Measurements from ENCODE around the gene ADGRE2. TPM values are rescaled to one million over a fixed set of nuclear protein-coding genes. Genes with fewer than 3 reads are reported as not detected.
A peak's percentile ranks its signal among the peaks of the same experiment; 100 is the strongest.
"Not testable (repeated sequence)": the region's sequence is repeated elsewhere in the genome, so short reads cannot be mapped to it uniquely, and the experiment has no call there.

ADGRE2 gene
- total RNA-seq (2021), result 1.2 and 1.4 TPM in 2 replicates
- long read RNA-seq, partial matches to known transcripts, result 2 of 9 reads
- long read RNA-seq, other reads (novel, unspliced or antisense), result 6 of 9 reads

DNA sequence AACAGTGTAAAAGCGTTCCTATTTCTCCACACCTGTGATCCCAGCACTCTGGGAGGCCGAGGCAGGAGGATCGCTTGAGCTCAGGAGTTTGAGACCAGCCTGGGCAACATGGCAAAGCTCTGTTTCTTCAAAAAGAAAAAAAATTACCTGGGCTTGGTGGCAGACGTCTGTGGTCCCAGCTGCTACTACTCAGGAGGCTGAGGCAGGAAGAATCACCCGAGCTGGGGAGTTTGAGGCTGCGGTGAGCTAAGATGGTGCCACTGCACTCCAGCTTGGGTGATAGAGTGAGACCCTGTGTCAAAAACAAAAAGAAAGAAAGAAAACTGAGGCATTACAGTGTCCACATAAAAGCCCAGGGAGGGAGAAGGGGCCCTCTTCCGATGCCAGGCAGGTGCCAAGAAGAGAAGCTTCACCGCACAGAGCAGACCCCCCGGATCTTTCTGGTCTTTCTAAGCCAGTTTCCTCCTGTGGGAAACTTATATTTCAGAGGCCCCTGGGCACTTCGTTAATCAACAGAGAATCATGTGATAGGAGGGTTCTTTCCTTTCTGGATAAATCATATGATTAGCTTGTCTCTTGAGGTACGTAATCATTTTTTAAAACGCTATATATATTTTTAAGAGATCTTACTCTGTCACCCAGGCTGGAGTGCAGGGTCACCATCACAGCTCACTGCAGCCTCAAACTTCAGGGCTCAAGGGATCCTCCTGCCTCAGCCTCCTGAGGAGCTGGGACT is at the start of gene ADGRE2:
ADGRE2 (minus strand) TSS at position 451 of the 736 bp plus-strand sequence. CDS start 1,804 bp downstream, outside the sequence.
- not testable (repeated sequence) for H3K27me3 ChIP-seq (ENCODE audit: insufficient read depth, low read length); H4K5ac ChIP-seq (ENCODE audit: insufficient read length, low read depth, low read length); H3K4ac ChIP-seq (ENCODE audit: low read depth, low read length); H3K9me3 ChIP-seq (ENCODE audit: control insufficient read depth, low read depth, low read length); H2BK20ac ChIP-seq (ENCODE audit: low read depth, low read length, poor library complexity, severe bottlenecking); H3K36me3 Mint-ChIP-seq (ENCODE audit: insufficient read depth in 1 of 3, low read depth in 3 of 3); H4K91ac ChIP-seq (ENCODE audit: insufficient read length, low read depth, low read length); H3K23ac ChIP-seq (ENCODE audit: insufficient read length, low read depth, low read length); H2BK12ac ChIP-seq (ENCODE audit: insufficient read length, low read depth, low read length); H4K20me1 ChIP-seq (ENCODE audit: control insufficient read depth, insufficient read depth, insufficient read length); H3K4me2 ChIP-seq (ENCODE audit: insufficient read depth, insufficient read length, low read length); H3K56ac ChIP-seq (ENCODE audit: insufficient read length, low read depth, low read length); H2BK120ac ChIP-seq (ENCODE audit: low read depth, low read length, poor library complexity, severe bottlenecking); H2AFZ ChIP-seq (ENCODE audit: low read length); H3K27ac ChIP-seq (ENCODE audit: insufficient read length, low read depth, low read length); H3T11ph ChIP-seq (ENCODE audit: low read length); H3K18ac ChIP-seq (ENCODE audit: insufficient read length, low read depth, low read length); H3K4me1 Mint-ChIP-seq; H3K27ac Mint-ChIP-seq; H2BK5ac ChIP-seq (ENCODE audit: insufficient read length, low read length); H3K4me1 ChIP-seq (ENCODE audit: insufficient read depth, low read length); H2AK5ac ChIP-seq (ENCODE audit: insufficient read length, low read length); H3K79me2 ChIP-seq (ENCODE audit: insufficient read depth, low read length); H3K79me1 ChIP-seq (ENCODE audit: insufficient read depth, low read depth, low read length, poor library complexity, severe bottlenecking); H3K14ac ChIP-seq (ENCODE audit: insufficient read depth, low read length); H3K9ac ChIP-seq (ENCODE audit: extremely low read depth, insufficient read length, low read length); H2BK15ac ChIP-seq (ENCODE audit: low read depth, low read length); H4K8ac ChIP-seq (replicated peaks; ENCODE audit: insufficient read length, low read depth, low read length)
- Mint-ChIP-seq H3K27me3 (ENCODE audit: low read depth) (peaks cover 22% of the 10 kb centered on the region), H3K4me3 (peak within 1 kb of the TSS in 1 of 2 experiments; percentile 58; a peak in 2 of 5 replicates), H3K9me3 (peaks cover 5 to 67% of the 10 kb centered on the region in 2 experiments; a peak in 4 of 5 replicates)
- WGBS (ENCODE audit: extremely low coverage, insufficient read length, low lambda C conversion rate), result no CpG with 5 or more reads among the region's 12 CpGs
- peak; percentile 10 for DNase-seq
- H3K23me2 ChIP-seq (ENCODE audit: insufficient read length, low read depth, low read length, poor library complexity, severe bottlenecking), result peaks cover 12% of the 10 kb centered on the region
